Measurements from ENCODE around the gene SDR42E1.

DNA sequence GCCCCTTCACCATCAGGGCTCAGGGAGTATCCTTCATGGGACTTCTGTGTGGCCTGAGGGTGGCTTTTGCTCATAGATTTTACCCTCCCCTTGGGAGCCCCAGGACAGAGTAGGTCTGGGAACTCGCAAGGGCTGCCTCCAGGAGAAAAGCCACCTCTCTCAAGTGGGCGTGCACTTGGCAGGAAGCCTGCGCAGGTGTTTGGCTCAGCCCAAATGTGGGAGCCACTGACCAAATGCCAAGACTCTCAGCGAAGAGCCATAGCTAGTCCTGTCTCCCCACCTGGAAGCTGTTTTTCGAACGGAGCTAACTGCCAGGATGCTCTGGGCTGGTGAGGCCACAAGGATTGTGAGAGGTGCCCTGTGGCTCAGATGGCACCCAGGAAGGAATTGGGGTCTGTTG is 21.7 kb upstream of the SDR42E1 start:
- TF ChIP-seq, protein P1, sequence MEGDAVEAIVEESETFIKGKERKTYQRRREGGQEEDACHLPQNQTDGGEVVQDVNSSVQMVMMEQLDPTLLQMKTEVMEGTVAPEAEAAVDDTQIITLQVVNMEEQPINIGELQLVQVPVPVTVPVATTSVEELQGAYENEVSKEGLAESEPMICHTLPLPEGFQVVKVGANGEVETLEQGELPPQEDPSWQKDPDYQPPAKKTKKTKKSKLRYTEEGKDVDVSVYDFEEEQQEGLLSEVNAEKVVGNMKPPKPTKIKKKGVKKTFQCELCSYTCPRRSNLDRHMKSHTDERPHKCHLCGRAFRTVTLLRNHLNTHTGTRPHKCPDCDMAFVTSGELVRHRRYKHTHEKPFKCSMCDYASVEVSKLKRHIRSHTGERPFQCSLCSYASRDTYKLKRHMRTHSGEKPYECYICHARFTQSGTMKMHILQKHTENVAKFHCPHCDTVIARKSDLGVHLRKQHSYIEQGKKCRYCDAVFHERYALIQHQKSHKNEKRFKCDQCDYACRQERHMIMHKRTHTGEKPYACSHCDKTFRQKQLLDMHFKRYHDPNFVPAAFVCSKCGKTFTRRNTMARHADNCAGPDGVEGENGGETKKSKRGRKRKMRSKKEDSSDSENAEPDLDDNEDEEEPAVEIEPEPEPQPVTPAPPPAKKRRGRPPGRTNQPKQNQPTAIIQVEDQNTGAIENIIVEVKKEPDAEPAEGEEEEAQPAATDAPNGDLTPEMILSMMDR (optimal IDR thresholded peaks at IDR 0.05 in 1 of 3, IDR thresholded peaks at IDR 0.05 in 1 of 3, conservative IDR thresholded peaks at IDR 0.05 in 1 of 3; ENCODE audit: extremely low read depth in 1 of 3, insufficient read depth in 2 of 3, low read length in 3 of 3), result no peak
- TF ChIP-seq EZH2 (IDR thresholded peaks at IDR 0.05; ENCODE audit: low read length), result no peak

Data from keratinocyte (primary cell).